H54 (cell line): ENCODE results near the gene PLVAP.

Experiments
- DNase-seq: peaks from one replicate; pipeline ENCODE4 v3.0.0; 2011; ENCODE audit warnings: low spot score, mixed read lengths; ENCODE audit not compliant: insufficient read length
- FAIRE-seq: peaks from 3 replicates; lab custom pipeline; 2011; peaks lifted over from hg19 to GRCh38; lab: Jason Lieb, UNC
- POLR2A ChIP-seq: IDR thresholded peaks from 2 replicates; pipeline ENCODE4 v1.6.1; 2011; ENCODE audit warnings: low read depth, mild to moderate bottlenecking, low read length

Gene PLVAP

DNA sequence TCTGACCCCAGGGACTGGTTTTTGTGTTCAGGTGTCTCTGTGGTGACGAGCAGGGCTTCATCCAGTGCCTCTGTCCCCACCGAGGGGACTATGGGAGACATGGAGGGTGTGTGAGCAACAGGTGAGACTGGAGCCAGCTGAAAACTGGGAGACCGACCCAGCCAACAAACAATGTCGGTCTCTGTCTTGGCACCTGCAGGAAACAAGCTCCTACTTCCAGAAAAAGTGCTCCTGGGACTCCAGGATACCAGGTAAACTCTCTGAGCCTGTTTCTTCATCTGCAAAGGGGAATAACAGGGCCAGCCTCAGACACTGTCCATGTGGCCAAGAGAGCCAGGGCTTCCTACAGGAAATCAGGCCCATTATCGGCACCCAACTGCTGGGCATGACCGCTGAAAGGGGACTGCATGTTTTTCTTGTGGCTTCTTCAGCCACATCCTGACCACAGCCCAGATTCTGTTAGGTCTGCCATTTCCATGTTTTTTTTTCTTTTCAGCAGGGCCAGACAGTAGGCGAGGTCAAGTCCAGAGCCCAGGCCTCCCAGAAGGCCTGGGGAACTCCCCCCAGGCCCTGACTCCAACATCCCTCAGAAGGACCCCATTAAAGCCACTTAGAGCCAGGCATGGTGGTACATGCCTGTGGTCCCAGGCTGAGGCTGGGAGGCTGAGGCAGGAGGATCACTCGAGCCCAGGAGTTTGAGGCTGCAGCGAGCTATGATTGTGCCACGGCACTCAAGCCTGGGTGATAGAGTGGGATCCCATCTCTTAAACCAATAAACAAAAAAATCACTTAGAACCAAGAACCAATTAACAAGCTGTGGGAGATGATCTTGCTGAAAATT lies 29.1 kb upstream of the PLVAP start:
- TF ChIP-seq POLR2A: no peak
- peak; percentile 73 for DNase-seq
- peak; percentile 74 for FAIRE-seq

DNA sequence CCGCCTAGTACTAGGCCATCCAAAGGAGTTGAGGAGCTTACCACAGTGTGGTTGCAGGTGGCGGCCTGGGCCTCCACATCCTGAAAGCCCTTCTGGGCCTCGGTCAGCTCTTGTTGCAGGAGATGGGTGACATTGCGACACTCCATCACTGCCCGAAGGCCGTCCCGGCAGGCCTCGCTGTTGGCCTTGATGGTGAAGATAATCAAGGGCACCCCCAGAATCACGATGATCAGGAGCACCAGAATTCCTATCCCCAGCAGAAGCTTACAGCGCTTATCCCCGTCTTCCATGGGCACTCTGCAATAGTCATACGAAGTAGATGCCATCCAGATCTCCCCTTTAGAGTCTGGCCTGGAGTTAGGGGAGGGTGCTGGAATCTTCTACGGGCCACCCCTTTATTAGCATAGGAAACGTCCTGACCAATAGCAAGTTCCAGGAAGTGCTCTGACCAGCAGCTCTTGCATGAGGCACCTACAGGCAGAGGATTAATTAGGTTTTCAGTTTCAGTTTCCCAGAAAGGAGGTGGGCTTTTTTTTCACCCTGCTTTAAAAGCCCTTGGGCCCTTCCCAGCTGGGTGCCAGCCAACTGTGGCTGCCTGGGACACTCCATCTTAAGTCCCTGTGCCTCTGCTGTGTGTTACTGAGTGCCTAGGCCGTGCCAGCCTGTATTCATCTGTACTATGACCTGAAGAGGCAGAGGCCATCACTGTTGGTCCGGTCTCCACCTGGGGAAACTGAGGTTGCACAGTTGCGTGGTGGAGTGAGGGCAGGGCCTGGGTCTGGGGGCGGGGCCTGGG lies 28.3 kb upstream of the PLVAP start, which contains the start of gene BST2:
BST2 (minus strand) TSS at position 381 of the 796 bp plus-strand sequence; CDS start at position 326, 55 bp downstream.
- DNase-seq (no peak), FAIRE-seq (no peak)
- no peak for TF ChIP-seq POLR2A

DNA sequence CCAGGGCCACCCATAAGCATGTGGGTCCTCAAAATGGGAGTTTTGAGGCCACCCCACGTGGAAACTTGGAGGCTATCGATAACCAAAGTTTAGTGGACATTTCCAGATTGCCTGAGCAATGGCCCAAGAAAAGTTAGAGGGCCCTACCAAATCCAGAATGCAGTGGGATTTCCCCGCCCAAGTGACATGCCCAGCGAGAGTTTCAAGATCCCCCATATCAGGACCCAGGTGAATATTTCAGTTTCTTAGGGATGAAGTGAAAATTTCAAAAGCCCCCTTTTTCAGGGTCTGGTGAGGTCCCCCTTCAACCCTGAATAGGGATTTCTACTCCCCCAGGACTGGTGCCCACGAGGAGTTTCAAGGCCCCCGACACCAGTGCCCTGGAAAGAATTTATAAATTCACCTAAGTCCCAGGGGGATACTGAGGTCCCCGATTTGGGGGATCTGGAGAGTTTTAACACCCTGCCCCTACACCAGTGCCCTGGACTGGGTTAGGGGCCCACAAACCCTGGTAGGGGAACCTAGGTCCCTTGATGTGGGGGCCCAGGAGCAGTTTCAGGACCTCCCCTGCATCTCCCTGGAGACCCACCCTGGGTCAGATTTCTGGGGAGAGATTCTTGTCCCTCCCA lies 27.6 kb upstream of the PLVAP start:
- TF ChIP-seq POLR2A: no peak
- FAIRE-seq (no peak), DNase-seq (peak; percentile 0)

DNA sequence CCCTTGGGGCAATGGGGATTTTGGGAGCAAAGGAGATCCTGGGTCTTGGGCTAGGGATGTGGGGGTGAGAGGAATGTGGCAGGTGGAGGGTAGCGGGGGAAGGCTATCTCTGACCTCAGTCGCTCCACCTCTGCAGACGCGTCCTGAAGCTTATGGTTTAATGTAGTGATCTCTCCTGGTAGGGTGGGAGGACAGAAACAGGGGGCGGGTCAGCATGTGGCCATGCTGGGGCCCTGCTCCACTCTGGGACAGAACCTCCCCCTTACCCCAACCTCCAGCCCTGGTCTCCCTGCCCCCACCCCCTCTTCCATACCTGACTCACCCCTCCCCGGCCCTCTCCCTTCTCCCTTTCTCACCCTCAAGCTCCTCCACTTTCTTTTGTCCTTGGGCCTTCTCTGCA lies 26.9 kb upstream of the PLVAP start:
- TF ChIP-seq POLR2A: no peak
- peak; percentile 1 for DNase-seq
- no peak for FAIRE-seq

DNA sequence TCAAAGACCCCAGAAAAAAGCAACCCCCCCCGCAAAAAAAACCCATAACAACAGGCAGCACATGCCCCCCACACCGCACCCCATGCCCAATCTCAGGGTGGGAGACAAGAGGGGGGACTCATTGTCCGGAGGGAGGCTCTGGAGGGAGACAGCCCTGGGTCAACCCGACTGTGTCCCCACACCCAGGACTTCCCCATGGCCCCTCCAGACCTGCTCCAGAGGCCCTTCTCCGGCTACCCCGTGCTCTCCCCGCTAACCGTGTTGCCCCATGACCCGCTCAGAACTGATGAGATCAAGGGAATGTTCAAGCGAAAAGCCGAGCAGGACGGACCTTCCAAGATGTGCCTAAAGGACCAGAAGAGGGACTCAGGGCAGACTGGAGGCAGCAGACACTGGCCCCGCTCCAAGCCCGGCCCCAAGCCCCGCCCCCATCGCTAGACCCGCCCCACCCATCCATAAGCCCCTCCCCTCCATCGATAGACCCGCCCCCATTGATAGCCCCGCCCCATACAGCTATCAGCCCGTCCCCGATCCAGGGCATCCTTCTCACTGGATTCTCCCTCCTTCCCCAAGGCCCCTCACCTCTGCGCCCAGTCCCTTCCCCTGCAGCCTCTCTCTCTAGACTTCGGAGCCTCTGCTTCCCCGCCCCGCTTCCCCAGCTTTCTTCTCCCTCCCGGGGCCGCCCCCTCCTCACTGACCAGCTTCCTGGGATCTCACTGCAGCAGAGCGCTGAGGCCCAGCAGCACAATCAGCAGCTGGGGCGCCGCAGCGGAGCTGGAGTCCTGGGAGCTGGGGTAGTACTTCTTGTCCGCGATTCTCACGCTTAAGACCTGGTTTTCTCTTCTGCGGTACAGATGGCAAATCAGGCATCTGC lies 26.1 kb upstream of the PLVAP start:
- DNase-seq (peak; percentile 42), FAIRE-seq (no peak)
- TF ChIP-seq POLR2A: no peak

DNA sequence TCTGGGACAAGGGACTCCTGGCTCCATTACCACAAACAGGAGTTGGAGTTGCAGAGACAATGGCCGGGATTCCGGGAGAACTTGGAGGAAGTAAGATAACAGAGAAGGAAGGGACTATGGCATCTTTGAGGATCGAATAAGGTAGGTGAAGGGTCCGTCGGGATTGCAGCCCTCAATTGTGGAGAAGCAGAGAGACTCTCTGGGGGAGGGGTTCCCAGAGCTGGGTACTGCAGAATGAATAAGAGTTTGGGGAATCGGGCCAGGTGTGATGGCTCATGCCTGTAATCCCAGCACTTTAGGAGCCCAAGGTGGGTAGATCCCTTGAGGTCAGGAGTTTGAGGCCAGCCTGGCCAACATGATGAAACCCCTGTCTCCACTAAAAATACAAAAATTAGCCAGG lies 24.5 kb upstream of the PLVAP start:
- FAIRE-seq (no peak), DNase-seq (no peak)
- no peak for TF ChIP-seq POLR2A

DNA sequence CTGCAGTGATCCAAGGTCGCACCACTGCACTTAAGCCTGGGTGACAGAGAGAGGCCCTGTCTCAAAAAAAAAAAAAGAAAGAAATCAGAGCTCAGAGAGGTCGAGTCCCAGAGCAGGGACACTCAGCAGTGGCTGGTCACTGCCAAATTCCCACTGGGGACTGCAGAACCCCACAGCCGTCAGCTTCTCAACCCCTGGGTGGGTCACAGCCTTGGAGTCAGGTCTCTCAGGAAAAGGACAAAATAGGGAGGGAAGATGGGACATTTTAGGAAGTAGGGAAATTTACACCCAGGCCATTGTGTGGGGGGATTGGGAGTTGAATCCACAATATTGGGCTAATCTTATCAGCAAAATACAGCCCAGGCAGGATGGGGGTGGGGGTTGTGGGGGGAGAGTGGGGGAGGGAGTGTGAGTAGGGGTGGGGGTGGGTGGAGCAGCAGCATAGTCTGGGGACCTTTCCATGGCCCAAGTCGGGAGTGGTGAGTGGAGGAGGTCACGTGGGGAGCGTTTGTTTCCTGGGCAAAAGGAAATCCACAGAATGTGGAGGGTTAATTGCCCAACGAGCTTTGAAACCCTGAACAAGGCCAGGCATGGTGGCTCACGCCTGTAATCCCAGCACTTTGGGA lies 21.9 kb upstream of the PLVAP start:
- FAIRE-seq: no peak
- no peak for DNase-seq
- no peak for TF ChIP-seq POLR2A

DNA sequence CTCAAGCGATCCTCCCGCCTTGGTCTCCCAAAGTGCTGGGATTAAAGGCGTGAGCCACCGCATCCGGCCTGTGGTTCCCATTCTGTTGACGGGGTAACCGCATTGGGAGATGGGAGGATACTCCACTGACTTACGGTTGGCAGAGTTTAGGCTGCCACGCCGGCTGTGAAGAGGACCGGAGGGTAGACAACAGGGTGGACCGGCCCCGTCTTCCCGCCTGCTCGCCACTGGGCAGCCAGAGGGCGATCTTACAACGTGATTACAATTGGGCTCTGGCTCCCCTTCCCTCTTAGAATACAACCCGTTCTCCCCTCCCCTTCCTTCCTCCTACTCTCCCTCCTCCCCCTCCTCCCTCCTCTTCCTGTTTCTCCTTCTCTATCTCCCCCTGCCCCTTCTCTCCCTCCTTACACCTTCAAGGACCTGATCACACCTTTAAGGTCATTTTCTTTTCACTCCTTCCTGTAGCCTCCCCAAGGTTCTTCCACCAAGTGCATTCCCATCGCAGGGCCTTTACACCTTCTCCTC lies 17.8 kb upstream of the PLVAP start:
- FAIRE-seq (no peak), DNase-seq (peak; percentile 67)
- no peak for TF ChIP-seq POLR2A

DNA sequence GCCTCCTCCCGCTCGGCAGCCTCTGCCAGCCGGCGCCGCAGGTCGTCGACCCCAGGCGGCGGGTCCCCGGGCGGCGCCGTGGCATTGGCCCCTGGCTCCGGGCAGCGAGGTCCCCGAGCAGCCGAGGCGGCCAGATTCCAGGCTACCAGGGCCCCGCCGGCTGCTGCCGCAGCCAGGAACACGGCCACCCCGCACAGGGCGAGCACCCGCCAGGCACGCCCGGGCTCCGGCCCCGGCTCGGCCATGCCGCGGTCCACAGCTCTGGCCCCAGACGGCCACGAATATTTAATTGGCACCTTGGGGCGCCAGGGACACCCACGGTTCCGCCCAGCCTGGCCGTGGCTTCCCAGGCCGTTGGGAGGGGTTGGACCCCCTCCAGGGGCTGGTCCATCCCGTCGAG lies 16.8 kb upstream of the PLVAP start, which contains the start of gene CCDC194:
CCDC194 (minus strand) TSS at position 283 of the 400 bp plus-strand sequence; CDS start at position 245, 38 bp downstream.
- FAIRE-seq (no peak), DNase-seq (no peak)
- TF ChIP-seq POLR2A: no peak

DNA sequence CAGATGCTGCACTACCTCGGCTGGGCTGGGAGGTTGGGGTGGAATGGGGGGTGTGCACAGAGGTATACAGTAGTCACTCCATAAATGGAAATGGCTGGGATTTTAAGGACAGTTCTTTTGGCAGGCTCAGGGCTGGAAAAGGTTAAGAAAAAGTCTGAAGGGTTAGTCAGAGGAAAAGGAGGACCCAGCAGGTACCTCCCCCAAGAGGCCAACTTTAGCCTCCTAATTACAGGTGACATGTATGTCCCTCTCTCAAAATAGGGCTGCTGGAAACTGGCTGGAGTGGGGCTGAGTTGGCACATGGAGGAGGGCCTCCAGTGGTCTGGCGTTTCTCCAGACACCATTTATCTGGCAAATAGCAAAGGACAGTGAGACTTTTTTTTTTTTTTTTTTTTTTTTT lies 15.9 kb upstream of the PLVAP start:
- no peak for FAIRE-seq
- DNase-seq: peak; percentile 53
- no peak for TF ChIP-seq POLR2A

DNA sequence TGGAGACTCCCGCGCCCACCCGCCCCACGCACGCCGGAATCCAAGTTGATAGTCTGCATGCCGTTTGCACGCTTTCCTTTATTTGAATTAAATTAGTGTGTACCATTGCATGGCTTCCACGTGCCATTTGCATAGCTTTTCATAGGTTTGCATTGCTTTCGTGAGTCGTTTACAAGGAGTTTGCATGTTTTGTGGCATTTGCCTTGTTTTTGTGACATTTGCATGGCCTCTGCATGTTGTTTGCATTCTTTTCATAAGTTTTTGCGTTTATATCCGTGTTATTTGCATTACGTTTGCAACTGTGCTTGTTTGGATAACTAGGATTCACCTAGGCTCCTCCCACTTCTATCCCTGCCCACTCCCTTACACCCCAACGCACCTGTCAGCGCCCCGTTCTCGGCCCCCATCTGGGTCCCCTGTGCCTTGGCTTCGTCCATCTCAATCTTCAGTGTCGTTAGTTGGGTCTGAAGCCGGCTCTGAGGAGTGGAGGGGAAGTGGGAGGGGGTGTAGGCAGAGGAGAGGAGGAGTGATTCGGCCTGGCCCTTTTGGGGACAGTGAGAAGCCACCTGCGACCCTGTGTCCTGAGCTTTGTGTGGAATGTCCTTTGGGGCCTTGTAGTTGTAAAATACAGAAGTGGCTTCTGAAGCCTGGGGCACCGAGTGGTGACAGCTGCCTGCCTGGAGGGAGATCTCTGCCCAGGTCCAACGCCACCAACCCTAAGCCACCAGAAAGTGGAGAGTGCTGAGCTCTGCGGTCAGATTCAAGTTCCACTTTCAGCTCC lies 14.4 kb upstream of the PLVAP start:
- no peak for FAIRE-seq
- no peak for TF ChIP-seq POLR2A
- DNase-seq: no peak

DNA sequence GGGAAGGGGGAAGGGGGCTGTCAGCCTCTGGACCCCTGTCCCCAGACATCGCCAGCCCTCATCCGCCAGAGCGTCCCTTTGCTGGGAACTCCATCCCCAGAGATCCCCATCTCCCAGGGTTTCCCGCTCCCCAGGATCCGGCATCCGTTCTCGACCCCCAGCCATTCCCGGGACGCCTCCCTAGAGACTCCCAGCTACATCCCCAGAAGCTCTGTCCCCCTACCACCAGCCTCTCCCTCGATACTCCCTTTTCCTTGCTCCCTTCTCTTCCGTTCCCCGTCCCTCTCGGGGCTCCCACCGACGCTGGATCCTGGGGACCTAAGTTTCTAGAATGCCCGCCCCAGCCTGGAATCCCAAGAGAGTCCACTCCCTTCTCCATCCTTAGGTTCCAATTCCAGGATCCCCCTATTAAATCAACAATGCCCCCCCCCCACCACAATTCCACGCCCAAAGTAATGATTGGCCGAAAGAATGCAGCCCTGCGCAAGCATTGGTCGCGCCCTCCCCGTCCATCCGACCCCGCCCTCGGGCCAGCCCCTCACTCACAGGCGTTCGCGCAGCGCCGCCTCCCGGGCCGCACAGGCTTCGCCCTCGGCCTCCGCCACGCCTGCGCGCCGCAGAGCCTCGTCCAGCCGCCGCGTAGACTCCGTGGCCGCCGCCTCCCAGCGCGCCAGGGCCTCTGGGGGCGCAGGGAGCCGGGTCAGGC lies 13.7 kb upstream of the PLVAP start:
- FAIRE-seq: peak; percentile 6

More for the DNA sequence above, 13.7 kb upstream of the PLVAP start:
- peak; percentile 98 for DNase-seq
- TF ChIP-seq POLR2A: no peak
